AG10803 (cell line): Measurements from ENCODE around the gene FBLN2.

Experiments
- DNase-seq: peaks from one replicate; pipeline ENCODE4 v3.0.0; 2010; ENCODE audit warnings: low read depth
- H3K4me3 ChIP-seq: 2 replicates; pipeline ENCODE4 v1.5.1; 2011; ENCODE audit warnings: mild to moderate bottlenecking, low read length, control low read depth
- CTCF ChIP-seq: conservative IDR thresholded peaks from 2 replicates; pipeline ENCODE4 v1.5.1; 2011; ENCODE audit warnings: mild to moderate bottlenecking, low read length, control low read depth, inconsistent platforms

Gene FBLN2

GRCh38 chr3:13599887-13600450 is 51.0 kb downstream of the FBLN2 start:
- DNase-seq = no peak
- no peak overlapping the region for H3K4me3 ChIP-seq
- no peak for TF ChIP-seq CTCF

GRCh38 chr3:13600950-13601691 is 52.2 kb downstream of the FBLN2 start:
- peak; percentile 64 for DNase-seq
- no peak overlapping the region for H3K4me3 ChIP-seq
- TF ChIP-seq CTCF = no peak

GRCh38 chr3:13601692-13602080 is 52.8 kb downstream of the FBLN2 start:
- H3K4me3 ChIP-seq = no peak overlapping the region
- DNase-seq = no peak
- TF ChIP-seq CTCF = no peak

GRCh38 chr3:13605555-13605954 is 56.6 kb downstream of the FBLN2 start:
- DNase-seq = no peak
- no peak for TF ChIP-seq CTCF
- H3K4me3 ChIP-seq = no peak overlapping the region

GRCh38 chr3:13607821-13608597 is 59.1 kb downstream of the FBLN2 start:
- H3K4me3 ChIP-seq = no peak overlapping the region
- peak; percentile 38 for DNase-seq
- no peak for TF ChIP-seq CTCF

GRCh38 chr3:13608969-13609725 is 60.2 kb downstream of the FBLN2 start:
- no peak for DNase-seq
- no peak for TF ChIP-seq CTCF
- no peak overlapping the region for H3K4me3 ChIP-seq
